CMK (cell line): Measurements from ENCODE around the gene MVD.
A peak's percentile ranks its signal among the peaks of the same experiment; 100 is the strongest.

Experiments used
- DNase-seq: peaks from one replicate; pipeline ENCODE4 v3.0.0-alpha.2; 2010; ENCODE audit warnings: low read depth

MVD gene

GRCh38 chr16:88655733-88656281 is 7.1 kb downstream of the MVD start:
- no peak for DNase-seq

GRCh38 chr16:88655053-88655732 is 7.7 kb downstream of the MVD start:
- no peak for DNase-seq

- no peak for DNase-seq
These were observed 8.4 kb downstream of the MVD start for GRCh38 chr16:88654363-88655052.

- DNase-seq: no peak
These were observed 9.1 kb downstream of the MVD start for GRCh38 chr16:88653596-88654362.

GRCh38 chr16:88653101-88653500 is 9.8 kb downstream of the MVD start:
- no peak for DNase-seq

GRCh38 chr16:88652762-88653063 is 10.2 kb downstream of the MVD start:
- no peak for DNase-seq

GRCh38 chr16:88651989-88652761 is 10.7 kb downstream of the MVD start:
- no peak for DNase-seq

GRCh38 chr16:88651276-88651988 is 11.5 kb downstream of the MVD start:
- DNase-seq: peak; percentile 90

- peak; percentile 86 for DNase-seq
These were observed 12.1 kb downstream of the MVD start, which contains the start of gene CYBA for GRCh38 chr16:88650749-88651275. Gene CYBA, minus strand, starts transcription at chr16:88651053. Its CDS starts 40 bp downstream, at chr16:88651013.

- no peak for DNase-seq
These were observed 12.8 kb downstream of the MVD start for GRCh38 chr16:88649924-88650748.

- DNase-seq: no peak
These were observed 13.5 kb downstream of the MVD start for GRCh38 chr16:88649195-88649923.

GRCh38 chr16:88647178-88648070 is 15.5 kb downstream of the MVD start:
- DNase-seq: no peak

- no peak for DNase-seq
These were observed 16.4 kb downstream of the MVD start for GRCh38 chr16:88646345-88647034.

GRCh38 chr16:88645941-88646340 is 16.9 kb downstream of the MVD start:
- no peak for DNase-seq

- no peak for DNase-seq
These were observed 17.4 kb downstream of the MVD start for GRCh38 chr16:88645455-88645854.

- DNase-seq: no peak
These were observed 19.3 kb downstream of the MVD start for GRCh38 chr16:88643644-88643932.

GRCh38 chr16:88642881-88643643 is 19.8 kb downstream of the MVD start:
- DNase-seq: no peak
